Neural progenitor cell (in vitro differentiated cells): Measurements from ENCODE around the gene C16orf87.

Experiments
- CTCF ChIP-seq: fragments of 200-600 bp; sonication (generic); IDR thresholded peaks from 2 replicates; pipeline ENCODE4 v1.5.1; 2017; ENCODE audit warnings: antibody characterized with exemption, mild to moderate bottlenecking
- EZH2phosphoT487 ChIP-seq: fragments of 200-600 bp; sonication (generic); IDR thresholded peaks from 2 replicates; pipeline ENCODE4 v1.6.1; 2017; ENCODE audit warnings: antibody characterized with exemption

DNA sequence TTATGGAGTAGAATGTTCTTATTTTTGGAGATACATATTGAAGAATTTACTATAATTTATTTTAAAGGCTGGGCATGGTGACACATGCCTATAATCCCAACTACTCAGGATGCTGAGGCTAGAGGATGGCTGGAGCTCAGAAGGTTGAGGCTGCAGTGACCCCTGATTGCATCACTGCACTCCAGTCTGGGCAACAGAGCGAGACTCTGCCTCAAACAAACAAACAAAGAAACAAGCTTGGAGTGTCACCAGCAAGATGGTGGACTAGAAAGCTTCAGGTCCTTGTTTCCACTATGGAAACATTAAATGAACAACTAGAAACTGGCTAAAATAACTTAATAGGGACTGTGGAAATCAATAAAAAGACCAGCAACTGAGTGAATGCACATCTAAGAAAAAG, 35.3 kb upstream of the C16orf87 start:
- no peak for TF ChIP-seq CTCF
- no peak for TF ChIP-seq EZH2phosphoT487
